Ishikawa (cell line): ENCODE data around the gene ERBB3.

Experiments
- CEBPB ChIP-seq: IDR thresholded peaks from 2 replicates; pipeline ENCODE4 v1.6.1; 2012
- CREB1 ChIP-seq: IDR thresholded peaks from 2 replicates; pipeline ENCODE4 v1.6.1; 2012; ENCODE audit warnings: low read depth
- EGR1 ChIP-seq: IDR thresholded peaks from 2 replicates; pipeline ENCODE4 v1.6.1; 2012
- EP300 ChIP-seq: IDR thresholded peaks from 2 replicates; pipeline ENCODE4 v1.6.1; 2012; ENCODE audit warnings: borderline replicate concordance
- FOXM1 ChIP-seq: IDR thresholded peaks from 2 replicates; pipeline ENCODE4 v1.6.1; 2012; ENCODE audit warnings: low read depth, borderline replicate concordance
- NFIC ChIP-seq: IDR thresholded peaks from 2 replicates; pipeline ENCODE4 v1.6.1; 2012
- RAD21 ChIP-seq: IDR thresholded peaks from 2 replicates; pipeline ENCODE4 v1.6.1; 2012; ENCODE audit warnings: low read depth
- REST ChIP-seq: IDR thresholded peaks from 2 replicates; pipeline ENCODE4 v1.6.1; 2012; ENCODE audit warnings: low read depth, mild to moderate bottlenecking
- TAF1 ChIP-seq: IDR thresholded peaks from 2 replicates; pipeline ENCODE4 v1.6.1; 2012; ENCODE audit warnings: low read depth, mild to moderate bottlenecking
- TCF12 ChIP-seq: IDR thresholded peaks from 2 replicates; pipeline ENCODE4 v1.6.1; 2012; ENCODE audit warnings: low read depth
- TEAD4 ChIP-seq: IDR thresholded peaks from 2 replicates; pipeline ENCODE4 v1.6.1; 2012
- YY1 ChIP-seq: IDR thresholded peaks from 2 replicates; pipeline ENCODE4 v1.6.1; 2012; ENCODE audit warnings: low read depth
- ZBTB7A ChIP-seq: IDR thresholded peaks from 2 replicates; pipeline ENCODE4 v1.6.1; 2012; ENCODE audit warnings: low read depth
- TF ChIP-seq, protein P1 (sequence below): IDR thresholded peaks from 2 replicates; pipeline ENCODE4 v1.6.1; 2012
- TF ChIP-seq, protein P2 (sequence below): IDR thresholded peaks from 2 replicates; pipeline ENCODE4 v1.6.1; 2012

Gene ERBB3

GRCh38 chr12:56082967-56083366 is 3.0 kb downstream of the ERBB3 start:
- no peak for TF ChIP-seq RAD21
- no peak for TF ChIP-seq NFIC
- no peak for TF ChIP-seq TEAD4
- TF ChIP-seq TAF1: no peak
- no peak for TF ChIP-seq EGR1
- TF ChIP-seq CEBPB: no peak
- TF ChIP-seq CREB1: no peak
- TF ChIP-seq YY1: no peak
- TF ChIP-seq, protein P1, sequence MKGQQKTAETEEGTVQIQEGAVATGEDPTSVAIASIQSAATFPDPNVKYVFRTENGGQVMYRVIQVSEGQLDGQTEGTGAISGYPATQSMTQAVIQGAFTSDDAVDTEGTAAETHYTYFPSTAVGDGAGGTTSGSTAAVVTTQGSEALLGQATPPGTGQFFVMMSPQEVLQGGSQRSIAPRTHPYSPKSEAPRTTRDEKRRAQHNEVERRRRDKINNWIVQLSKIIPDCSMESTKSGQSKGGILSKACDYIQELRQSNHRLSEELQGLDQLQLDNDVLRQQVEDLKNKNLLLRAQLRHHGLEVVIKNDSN: no peak
- no peak for TF ChIP-seq FOXM1
- TF ChIP-seq TCF12: no peak
- no peak for TF ChIP-seq ZBTB7A
- TF ChIP-seq, protein P2, sequence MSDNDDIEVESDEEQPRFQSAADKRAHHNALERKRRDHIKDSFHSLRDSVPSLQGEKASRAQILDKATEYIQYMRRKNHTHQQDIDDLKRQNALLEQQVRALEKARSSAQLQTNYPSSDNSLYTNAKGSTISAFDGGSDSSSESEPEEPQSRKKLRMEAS: no peak
- TF ChIP-seq REST: no peak

DNA sequence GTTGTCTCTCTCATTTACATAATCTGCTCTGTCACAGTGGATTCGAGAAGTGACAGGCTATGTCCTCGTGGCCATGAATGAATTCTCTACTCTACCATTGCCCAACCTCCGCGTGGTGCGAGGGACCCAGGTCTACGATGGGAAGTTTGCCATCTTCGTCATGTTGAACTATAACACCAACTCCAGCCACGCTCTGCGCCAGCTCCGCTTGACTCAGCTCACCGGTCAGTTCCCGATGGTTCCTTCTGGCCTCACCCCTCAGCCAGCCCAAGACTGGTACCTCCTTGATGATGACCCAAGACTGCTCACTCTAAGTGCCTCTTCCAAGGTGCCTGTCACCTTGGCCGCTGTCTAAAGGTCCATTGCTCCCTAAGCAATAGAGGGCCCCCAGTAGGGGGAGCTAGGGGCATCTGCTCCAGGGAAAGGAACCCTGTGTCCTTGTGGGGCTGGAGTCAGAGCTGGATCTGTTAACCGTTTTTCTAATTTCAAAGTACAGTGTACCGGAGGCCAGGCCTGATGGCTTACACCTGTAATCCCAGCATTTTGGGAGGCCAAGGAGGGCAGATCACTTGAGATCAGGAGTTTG is 5.1 kb downstream of the ERBB3 start:
- TF ChIP-seq TAF1 (no peak), YY1 (no peak), RAD21 (peak; percentile 48)

DNA sequence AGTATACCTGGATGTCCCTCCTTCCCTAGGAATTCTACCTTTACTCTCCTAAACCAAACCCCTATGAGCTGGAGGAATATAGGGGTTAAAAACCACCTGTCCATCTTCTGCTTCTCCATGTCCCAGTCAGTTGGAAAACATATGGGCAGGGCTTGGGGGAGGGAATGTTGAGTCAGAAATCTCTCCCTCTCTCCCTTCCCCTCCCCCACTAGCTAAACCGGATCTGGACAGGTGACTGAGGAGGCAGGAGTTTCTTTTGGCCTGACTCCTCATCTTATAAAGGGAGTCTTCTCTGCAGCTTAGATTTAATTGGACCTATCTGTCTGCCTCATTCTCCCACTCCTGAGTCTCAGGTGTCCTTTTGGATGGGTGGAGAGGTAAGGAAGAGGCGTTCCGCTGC is 6.1 kb downstream of the ERBB3 start:
- TF ChIP-seq, protein P2: no peak
- TF ChIP-seq FOXM1 (no peak), RAD21 (no peak), CEBPB (no peak), TCF12 (peak; percentile 65), YY1 (no peak), EP300 (peak; percentile 34; the same call in 1 of the 2 replicates), REST (no peak), EGR1 (no peak), TAF1 (no peak), ZBTB7A (no peak), TEAD4 (0 out of 2 replicates have a peak, but pooled peaks have one; percentile 36), NFIC (no peak), CREB1 (no peak)
- TF ChIP-seq, protein P1: peak; percentile 48

- TF ChIP-seq RAD21: no peak
- no peak for TF ChIP-seq EGR1
- no peak for TF ChIP-seq FOXM1
- no peak for TF ChIP-seq TCF12
- no peak for TF ChIP-seq REST
- no peak for TF ChIP-seq CREB1
- no peak for TF ChIP-seq ZBTB7A
- TF ChIP-seq, protein P2: no peak
- no peak for TF ChIP-seq YY1
- TF ChIP-seq, protein P1: no peak
- no peak for TF ChIP-seq TEAD4
- TF ChIP-seq TAF1: no peak
- TF ChIP-seq NFIC: no peak
These were observed 6.6 kb downstream of the ERBB3 start for GRCh38 chr12:56086608-56087007.
